Activated naive CD8-positive, alpha-beta T cell treated with anti-CD3 and anti-CD28 coated beads, Interleukin-2, amount 10 ng/mL, durations not matched to agents 7 days and 5 days (primary cell): ENCODE measurements around the gene SCYGR6. TPM values are rescaled to one million over a fixed set of nuclear protein-coding genes. Genes with fewer than 3 reads are reported as not detected.
"Not testable (repeated sequence)": the region's sequence is repeated elsewhere in the genome, so short reads cannot be mapped to it uniquely, and the experiment has no call there.

ENCODE experiments used
- ATAC-seq: fragments of 150-1000 bp; cut with Tn5 transposase; one replicate; pipeline ENCODE4 v1.10.0; 2021; ENCODE audit warnings: low read depth, moderate library complexity
- POLR2A ChIA-PET: fragments of 350-600 bp; sonication (Branson Sonifier 250); formaldehyde crosslinking; loops from one replicate; lab custom pipeline; 2021; ENCODE audit warnings: antibody characterized with exemption; lab: Charles Lee
- DNase-seq: peaks from one replicate; pipeline ENCODE4 v3.0.0; 2021
- H3K27ac Mint-ChIP-seq: one replicate; pipeline ENCODE4 v1.8.0; 2022; ENCODE audit warnings: mild to moderate bottlenecking, mixed read lengths
- H3K27me3 Mint-ChIP-seq: one replicate; pipeline ENCODE4 v1.8.0; 2022; ENCODE audit warnings: mild to moderate bottlenecking, moderate library complexity, mixed read lengths
- H3K36me3 Mint-ChIP-seq: one replicate; pipeline ENCODE4 v1.8.0; 2021; ENCODE audit warnings: mild to moderate bottlenecking, mixed read lengths
- H3K4me1 Mint-ChIP-seq: one replicate; pipeline ENCODE4 v1.8.0; 2021; ENCODE audit warnings: mixed read lengths
- H3K4me3 Mint-ChIP-seq: one replicate; pipeline ENCODE4 v1.8.0; 2022; ENCODE audit warnings: mild to moderate bottlenecking, moderate library complexity, mixed read lengths
- H3K9me3 Mint-ChIP-seq: one replicate; pipeline ENCODE4 v1.8.0; 2021; ENCODE audit warnings: mixed read lengths
- total RNA-seq, 2 experiments: library from RNA; stranded (reverse); gene quantifications; one replicate each; pipeline ENCODE4 v1.2.3, GENCODE V29; 2021

SCYGR6 gene, protein sequence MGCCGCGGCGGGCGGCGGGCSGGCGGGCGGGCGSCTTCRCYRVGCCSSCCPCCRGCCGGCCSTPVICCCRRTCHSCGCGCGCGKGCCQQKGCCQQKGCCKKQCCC
- not detected for total RNA-seq

DNA sequence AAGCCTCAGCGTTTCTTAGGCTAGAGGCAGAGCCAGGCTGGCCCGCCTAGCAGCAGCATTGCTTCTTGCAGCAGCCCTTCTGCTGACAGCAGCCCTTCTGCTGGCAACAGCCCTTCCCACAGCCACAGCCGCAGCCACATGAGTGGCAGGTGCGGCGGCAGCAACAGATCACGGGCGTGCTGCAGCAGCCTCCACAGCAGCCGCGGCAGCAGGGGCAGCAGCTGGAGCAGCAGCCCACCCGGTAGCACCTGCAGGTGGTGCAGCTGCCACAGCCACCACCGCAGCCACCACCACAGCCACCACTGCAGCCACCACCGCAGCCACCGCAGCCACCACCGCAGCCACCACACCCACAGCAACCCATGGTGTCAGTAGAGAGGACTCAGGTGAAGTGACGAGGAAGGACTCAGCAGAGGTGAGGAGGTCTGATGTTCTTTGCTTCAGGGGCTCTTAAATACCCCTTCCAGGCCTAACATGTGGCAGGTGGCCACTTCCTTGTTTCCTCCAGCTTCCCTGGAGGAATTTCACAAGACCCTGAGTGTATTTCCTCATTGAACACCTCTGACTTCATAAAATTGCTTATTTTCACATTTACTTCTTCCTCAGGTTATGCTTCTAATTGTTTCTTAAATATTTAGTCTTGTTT is at the start of gene SCYGR6:
SCYGR6 (minus strand) TSS at position 364 of the 646 bp plus-strand sequence; CDS start at position 364, 0 bp downstream.
- DNase-seq (no peak), ATAC-seq (no peak)
- no peak within 1 kb of the TSS for H3K4me3 Mint-ChIP-seq
- H3K9me3 Mint-ChIP-seq: no peaks in the 10 kb centered on the region
- no peaks in the 10 kb centered on the region for H3K36me3 Mint-ChIP-seq
- POLR2A ChIA-PET: no interaction called here
- H3K27ac Mint-ChIP-seq: no peak within 1 kb of the TSS
- H3K4me1 Mint-ChIP-seq: no peaks in the 10 kb centered on the region
- peaks cover 6% of the 10 kb centered on the region for H3K27me3 Mint-ChIP-seq

DNA sequence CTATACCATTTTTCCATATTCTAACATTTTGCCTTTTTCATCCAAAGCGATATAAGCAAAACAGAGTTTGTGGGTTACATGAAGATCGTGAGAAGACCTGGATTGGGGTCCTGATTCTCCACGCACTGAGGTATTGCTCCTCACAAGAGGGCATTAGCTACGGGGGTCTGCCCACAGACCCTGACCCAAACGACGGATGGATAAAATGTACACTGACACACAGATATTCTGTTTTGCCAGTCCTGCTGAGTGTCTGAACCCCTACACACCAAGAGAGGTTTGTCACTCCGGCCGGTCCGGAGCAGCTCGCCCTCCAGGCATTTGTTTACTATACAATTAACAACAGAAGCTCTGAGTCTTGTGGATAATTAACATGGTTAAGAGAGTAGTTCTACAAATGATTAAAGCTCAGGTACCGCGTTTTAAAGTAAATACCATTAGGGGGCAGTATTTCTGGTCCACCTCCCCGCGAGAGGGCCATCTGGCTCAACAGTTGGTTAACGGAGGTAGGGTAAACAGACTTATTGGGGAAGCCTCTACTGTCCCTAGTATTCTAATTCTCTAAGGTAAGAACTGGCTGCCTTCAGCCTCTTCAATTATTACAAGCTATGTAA is 49.6 kb upstream of the SCYGR6 start:
- no peaks in the 10 kb centered on the region for H3K9me3 Mint-ChIP-seq
- H3K36me3 Mint-ChIP-seq: no peaks in the 10 kb centered on the region
- H3K4me1 Mint-ChIP-seq: peaks cover 4% of the 10 kb centered on the region
- no peak for ATAC-seq
- no peak for DNase-seq
- H3K27ac Mint-ChIP-seq: no peak overlapping the region
- no peak overlapping the region for H3K4me3 Mint-ChIP-seq
- POLR2A ChIA-PET: no interaction called here
- H3K27me3 Mint-ChIP-seq: no peaks in the 10 kb centered on the region

DNA sequence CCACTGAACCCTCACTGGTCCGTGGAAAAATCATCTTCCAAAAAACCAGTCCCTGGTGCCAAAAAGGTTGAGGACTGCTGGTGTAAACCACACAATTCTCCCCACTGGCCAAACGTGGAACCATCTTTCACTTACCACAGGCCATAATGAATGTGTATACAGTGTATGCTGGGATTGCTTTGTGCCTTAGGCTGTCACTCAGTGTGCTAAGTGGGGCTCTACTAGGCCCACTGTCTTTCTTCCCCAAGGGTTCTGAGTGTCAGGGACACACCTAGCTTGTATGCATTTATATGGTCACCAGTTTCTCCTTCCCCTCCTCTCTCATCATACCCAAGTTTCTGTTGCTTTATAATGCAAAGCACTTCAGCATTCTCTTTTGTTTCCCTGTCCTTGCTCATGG is 48.4 kb upstream of the SCYGR6 start:
- no peak for DNase-seq
- Mint-ChIP-seq H3K36me3 (no peaks in the 10 kb centered on the region), H3K4me1 (peaks cover 4% of the 10 kb centered on the region), H3K27me3 (no peaks in the 10 kb centered on the region), H3K4me3 (no peak overlapping the region), H3K9me3 (no peaks in the 10 kb centered on the region), H3K27ac (no peak overlapping the region)
- no peak for ATAC-seq
- POLR2A ChIA-PET: no interaction called here

DNA sequence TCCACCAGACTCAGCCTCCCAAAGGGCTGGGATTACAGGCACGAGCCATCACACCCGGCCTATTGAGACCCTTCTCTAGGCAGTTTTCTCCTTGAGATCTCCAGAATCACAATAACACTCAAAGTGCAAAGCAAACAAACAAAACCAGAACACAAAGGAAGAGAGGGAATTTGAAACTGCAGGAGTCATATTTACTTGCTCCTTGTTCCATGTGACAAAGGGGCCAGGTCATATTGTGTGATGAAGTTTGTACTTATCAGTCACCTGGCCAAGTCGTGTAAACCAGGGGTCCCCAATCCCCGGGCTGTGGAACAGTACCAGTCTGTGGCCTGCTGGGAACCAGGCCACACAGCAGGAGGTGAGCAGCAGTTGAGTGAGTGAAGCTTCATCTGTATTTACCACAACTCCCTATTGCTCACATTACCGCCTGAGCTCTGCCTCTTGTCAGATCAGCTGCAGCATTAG is 47.7 kb upstream of the SCYGR6 start:
- Mint-ChIP-seq H3K27ac (no peak overlapping the region), H3K4me3 (no peak overlapping the region), H3K27me3 (no peaks in the 10 kb centered on the region), H3K9me3 (no peaks in the 10 kb centered on the region), H3K36me3 (no peaks in the 10 kb centered on the region), H3K4me1 (peaks cover 4% of the 10 kb centered on the region)
- POLR2A ChIA-PET: no interaction called here
- DNase-seq (no peak), ATAC-seq (no peak)

DNA sequence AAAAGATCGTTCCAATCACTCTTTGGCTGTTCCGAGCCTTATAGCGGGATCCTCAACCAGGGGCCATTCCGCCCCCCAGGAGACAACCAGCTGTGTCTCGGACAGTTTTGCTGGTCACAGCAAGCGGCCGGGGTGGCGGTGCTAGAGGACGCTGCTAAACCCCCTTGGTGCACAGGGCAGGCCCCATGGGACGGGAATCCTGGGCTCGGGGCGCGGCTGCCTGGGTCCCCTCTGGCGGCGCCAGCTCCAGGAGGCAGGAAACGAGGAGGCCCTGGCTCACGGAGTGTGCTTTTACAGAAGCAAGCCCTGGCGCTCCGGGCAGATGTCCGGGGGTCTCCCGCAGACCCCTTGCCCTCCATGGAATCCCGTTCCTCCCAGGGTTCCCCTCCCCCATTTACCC is 43.3 kb upstream of the SCYGR6 start:
- Mint-ChIP-seq H3K4me3 (no peak overlapping the region), H3K4me1 (peaks cover 2% of the 10 kb centered on the region), H3K27ac (no peak overlapping the region), H3K36me3 (no peaks in the 10 kb centered on the region), H3K27me3 (peaks cover 4% of the 10 kb centered on the region), H3K9me3 (no peaks in the 10 kb centered on the region)
- ATAC-seq (no peak), DNase-seq (no peak)
- POLR2A ChIA-PET: no interaction called here

DNA sequence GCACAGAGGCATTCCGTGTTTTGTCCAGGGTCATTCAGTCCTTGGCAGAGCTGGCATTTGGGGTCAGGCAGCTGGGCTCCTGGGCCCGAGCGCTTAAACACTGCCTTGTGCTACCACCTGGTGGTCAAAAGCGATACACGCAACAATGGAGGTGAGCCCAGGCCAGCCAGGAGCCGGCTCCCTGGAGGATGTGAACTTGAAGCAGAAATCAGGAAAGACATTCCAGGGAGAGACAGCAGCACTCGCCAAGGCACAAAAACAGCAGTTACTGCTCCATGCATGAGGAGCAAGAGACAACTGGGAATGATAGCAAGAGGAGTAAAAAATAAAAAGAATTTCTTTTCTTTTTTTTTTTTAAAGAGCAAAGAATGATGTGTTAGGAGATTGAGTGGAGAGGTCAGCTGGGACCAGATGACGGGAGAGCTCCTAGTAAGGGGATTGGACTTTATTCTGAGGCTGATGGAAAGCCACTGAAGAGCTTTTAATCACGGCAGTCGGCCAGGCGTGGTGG is 41.9 kb upstream of the SCYGR6 start:
- H3K27me3 Mint-ChIP-seq: peaks cover 4% of the 10 kb centered on the region
- POLR2A ChIA-PET: no interaction called here
- no peak overlapping the region for H3K27ac Mint-ChIP-seq

DNA sequence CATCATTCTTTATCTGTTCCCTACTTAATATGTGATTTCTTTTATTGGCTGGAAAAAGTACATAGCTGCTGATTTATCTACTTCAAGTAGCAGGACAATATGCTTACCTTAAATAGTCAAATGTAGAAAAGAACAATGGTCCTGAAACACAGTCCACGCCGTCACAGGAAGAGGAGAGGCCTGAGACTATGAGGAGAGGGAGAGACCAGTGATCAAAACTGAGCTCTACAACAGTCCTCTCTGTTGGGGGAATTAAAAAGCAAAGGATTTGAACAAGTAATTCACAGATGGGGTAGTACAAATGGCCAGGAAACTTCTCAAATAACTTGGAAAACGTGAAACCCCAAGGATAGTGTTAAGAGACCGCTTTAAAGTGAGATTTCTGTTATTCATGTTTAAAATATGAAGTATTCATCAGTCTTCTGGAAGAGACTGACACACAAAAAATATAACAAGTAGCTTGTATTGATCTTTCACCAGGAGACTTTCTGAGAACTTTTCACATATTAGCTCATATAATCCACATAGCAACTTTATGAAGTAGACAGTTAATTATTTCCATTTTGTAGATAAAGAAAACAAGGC is 41.3 kb upstream of the SCYGR6 start:
- no peaks in the 10 kb centered on the region for H3K9me3 Mint-ChIP-seq
- DNase-seq: no peak
- peaks cover 2% of the 10 kb centered on the region for H3K4me1 Mint-ChIP-seq
- POLR2A ChIA-PET: no interaction called here
- H3K4me3 Mint-ChIP-seq: no peak overlapping the region
- ATAC-seq: no peak
- H3K27ac Mint-ChIP-seq: no peak overlapping the region
- no peaks in the 10 kb centered on the region for H3K36me3 Mint-ChIP-seq
- H3K27me3 Mint-ChIP-seq: peaks cover 4% of the 10 kb centered on the region

More for the DNA sequence above, 41.9 kb upstream of the SCYGR6 start:
- ATAC-seq (peak; percentile 82), DNase-seq (peak; percentile 60)
- H3K4me1 Mint-ChIP-seq: peaks cover 2% of the 10 kb centered on the region
- no peaks in the 10 kb centered on the region for H3K9me3 Mint-ChIP-seq
- no peaks in the 10 kb centered on the region for H3K36me3 Mint-ChIP-seq
- no peak overlapping the region for H3K4me3 Mint-ChIP-seq

DNA sequence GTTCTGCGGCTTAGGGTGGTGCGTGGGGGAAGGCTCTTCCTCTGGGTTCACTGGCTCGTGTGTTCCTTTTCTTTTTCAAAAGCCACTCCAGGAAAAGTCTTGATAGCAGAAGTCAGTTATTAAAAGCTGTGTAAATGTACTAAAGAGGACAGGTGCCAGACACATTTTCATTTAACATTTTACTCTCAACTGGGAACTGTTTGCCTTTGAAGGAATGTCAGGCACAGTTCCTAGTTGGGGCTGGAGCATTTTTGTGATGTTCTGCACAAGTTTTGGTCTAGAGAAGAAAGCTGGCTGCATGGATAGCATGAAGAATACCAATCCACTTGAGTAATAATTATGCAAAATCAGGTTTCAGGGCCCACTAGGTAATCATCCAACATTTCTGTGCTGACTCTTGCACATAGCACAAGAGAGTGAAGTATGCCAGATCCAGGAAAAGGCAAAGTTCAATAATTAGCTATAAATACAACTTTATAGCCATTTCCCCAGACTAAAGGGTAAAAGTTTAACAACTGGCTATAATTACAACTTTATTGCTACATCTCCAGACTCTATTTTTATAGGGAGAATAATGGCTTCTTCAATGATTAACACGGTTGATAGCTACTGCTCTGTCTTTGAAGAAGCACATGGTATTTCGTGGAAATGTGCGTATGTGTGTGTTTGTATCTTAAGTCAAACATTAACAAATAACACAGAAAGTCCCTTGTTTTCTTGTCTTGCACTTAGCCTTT is 37.4 kb upstream of the SCYGR6 start:
- DNase-seq: no peak
- Mint-ChIP-seq H3K27me3 (peaks cover 4% of the 10 kb centered on the region), H3K27ac (no peak overlapping the region), H3K4me1 (peaks cover 2% of the 10 kb centered on the region), H3K4me3 (no peak overlapping the region), H3K36me3 (no peaks in the 10 kb centered on the region), H3K9me3 (no peaks in the 10 kb centered on the region)
- POLR2A ChIA-PET: no interaction called here
- no peak for ATAC-seq

DNA sequence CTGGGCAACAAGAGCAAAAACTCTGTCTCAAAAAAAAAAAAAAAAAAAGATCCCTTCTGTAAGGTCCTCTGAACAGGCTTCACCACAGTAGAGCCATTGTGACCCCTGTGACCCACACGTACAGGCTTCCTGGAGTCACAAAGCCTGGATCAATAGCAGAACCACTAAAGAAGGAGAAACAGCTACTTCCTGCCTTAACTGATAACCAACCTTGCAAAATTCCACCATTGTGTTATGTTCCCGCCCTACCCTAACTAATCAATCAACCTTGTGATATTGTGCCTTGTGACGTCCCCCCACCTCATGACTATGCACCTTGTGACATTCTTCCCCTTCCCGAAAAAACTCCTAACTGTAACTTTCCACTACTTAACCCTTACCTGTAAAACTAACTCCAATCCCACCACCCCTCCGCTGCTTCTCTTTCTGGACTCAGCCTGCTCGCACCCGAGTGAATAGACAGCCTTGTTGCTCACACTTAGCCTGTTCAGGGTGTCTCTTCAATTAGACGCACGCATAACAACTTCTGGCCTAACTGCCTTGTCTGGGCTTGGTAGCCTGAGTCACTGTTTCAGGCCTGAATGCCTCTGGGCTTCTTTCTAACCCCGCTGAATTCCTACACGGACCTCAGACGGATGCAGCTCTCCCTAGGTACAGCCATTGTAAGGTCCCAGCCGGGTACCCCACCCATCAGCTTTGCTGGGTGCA is 35.0 kb upstream of the SCYGR6 start:
- DNase-seq: no peak
- POLR2A ChIA-PET: no interaction called here
- H3K27ac Mint-ChIP-seq: no peak overlapping the region
- H3K27me3 Mint-ChIP-seq: no peaks in the 10 kb centered on the region
- H3K4me1 Mint-ChIP-seq: no peaks in the 10 kb centered on the region
- no peaks in the 10 kb centered on the region for H3K9me3 Mint-ChIP-seq
- no peak for ATAC-seq
- H3K36me3 Mint-ChIP-seq: no peaks in the 10 kb centered on the region
- H3K4me3 Mint-ChIP-seq: no peak overlapping the region

DNA sequence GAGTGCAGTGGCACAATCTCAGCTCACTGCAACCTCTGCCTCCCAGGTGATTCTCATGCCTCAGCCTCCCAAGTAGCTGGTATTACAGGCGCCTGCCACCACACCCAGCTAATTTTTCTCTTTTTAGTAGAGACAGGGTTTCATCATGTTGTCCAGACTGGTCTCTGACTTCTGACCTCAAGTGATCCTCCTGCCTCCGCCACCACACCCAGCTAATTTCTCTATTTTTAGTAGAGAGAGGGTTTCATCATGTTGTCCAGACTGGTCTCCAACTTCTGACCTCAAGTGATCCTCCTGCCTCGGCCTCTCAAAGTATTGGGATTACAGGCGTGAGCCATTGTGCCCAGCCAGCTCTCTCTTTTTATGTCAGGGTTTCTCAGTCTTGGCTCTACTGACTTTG is 31.7 kb upstream of the SCYGR6 start:
- H3K27ac Mint-ChIP-seq, H3K27me3 Mint-ChIP-seq, ATAC-seq, H3K9me3 Mint-ChIP-seq, H3K4me3 Mint-ChIP-seq, H3K4me1 Mint-ChIP-seq, DNase-seq, POLR2A ChIA-PET, H3K36me3 Mint-ChIP-seq: not testable (repeated sequence)

DNA sequence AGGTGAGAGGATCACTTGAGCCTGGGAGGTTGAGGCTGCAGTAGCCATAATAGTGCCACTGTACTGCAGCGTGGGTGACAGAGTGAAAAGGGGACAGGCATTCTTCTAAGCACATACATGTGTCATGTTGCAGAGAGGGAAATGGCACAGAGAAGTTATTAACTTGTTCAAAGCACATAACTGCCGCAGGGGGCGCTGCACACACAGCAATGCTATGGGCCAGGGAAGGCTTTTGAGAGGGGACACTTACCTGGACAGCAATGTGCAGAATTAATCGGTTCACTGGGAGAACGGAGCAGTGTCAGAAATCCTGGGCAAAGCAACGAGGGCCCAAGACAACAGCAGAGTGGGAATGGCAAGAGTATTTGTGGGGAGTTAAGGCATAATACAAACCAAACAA is 23.5 kb upstream of the SCYGR6 start:
- H3K4me1 Mint-ChIP-seq: no peaks in the 10 kb centered on the region
- H3K4me3 Mint-ChIP-seq: no peak overlapping the region
- no peaks in the 10 kb centered on the region for H3K9me3 Mint-ChIP-seq
- no peak overlapping the region for H3K27ac Mint-ChIP-seq
- DNase-seq (no peak), ATAC-seq (no peak)
- H3K36me3 Mint-ChIP-seq: no peaks in the 10 kb centered on the region
- POLR2A ChIA-PET: no interaction called here
- H3K27me3 Mint-ChIP-seq: peaks cover 7% of the 10 kb centered on the region

DNA sequence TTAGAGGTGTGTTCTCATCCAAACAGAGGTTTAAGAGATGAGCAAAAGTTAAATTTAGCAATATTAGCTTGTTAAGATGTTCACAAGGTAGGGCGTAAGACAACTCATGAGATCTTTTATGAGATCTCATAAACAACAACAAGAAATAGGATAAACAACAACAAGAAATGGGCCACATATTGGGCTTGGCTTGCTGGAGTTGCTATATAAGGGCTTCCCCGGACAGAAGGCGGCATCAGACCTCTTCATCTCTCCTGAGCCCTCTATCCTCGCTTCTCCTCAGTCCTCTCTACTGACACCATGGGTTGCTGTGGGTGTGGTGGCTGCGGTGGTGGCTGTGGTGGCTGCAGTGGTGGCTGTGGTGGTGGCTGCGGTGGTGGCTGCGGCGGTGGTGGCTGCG is 21.0 kb upstream of the SCYGR6 start, which contains the start of gene SCYGR8:
SCYGR8 (plus strand) TSS at position 301 of the 400 bp plus-strand sequence; CDS start at position 301, 0 bp downstream.
- Mint-ChIP-seq H3K4me1 (no peaks in the 10 kb centered on the region), H3K27me3 (peaks cover 7% of the 10 kb centered on the region), H3K36me3 (no peaks in the 10 kb centered on the region), H3K4me3 (no peak within 1 kb of the TSS), H3K27ac (no peak within 1 kb of the TSS), H3K9me3 (no peaks in the 10 kb centered on the region)
- ATAC-seq (no peak), DNase-seq (no peak)
- POLR2A ChIA-PET: no interaction called here

DNA sequence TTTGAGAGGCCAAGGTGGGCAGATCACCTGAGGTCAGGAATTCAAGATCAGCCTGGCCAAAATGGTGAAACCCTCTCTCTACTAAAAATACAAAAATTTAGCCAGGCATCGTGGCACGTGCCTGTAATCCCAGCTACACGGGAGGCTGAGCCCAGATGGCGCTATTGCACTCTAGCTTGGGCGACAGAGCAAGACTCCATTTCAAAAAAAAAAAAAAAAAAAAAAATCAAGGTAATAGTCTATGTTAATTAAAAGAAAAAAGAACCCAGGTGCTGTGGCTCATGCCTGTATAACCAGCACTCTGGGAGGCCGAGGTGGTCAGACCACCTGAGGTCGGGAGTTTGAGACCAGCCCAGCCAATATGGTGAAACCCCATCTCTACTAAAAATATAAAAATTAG is 16.1 kb upstream of the SCYGR6 start:
- H3K27ac Mint-ChIP-seq, POLR2A ChIA-PET, DNase-seq, ATAC-seq, H3K4me3 Mint-ChIP-seq, H3K4me1 Mint-ChIP-seq, H3K27me3 Mint-ChIP-seq, H3K36me3 Mint-ChIP-seq, H3K9me3 Mint-ChIP-seq: not testable (repeated sequence)
